ENCODE results near the gene SLC9C1. TPM values are rescaled to one million over a fixed set of nuclear protein-coding genes. Genes with fewer than 3 reads are reported as not detected.
"Not testable (repeated sequence)": the region's sequence is repeated elsewhere in the genome, so short reads cannot be mapped to it uniquely, and the experiment has no call there.

Gene SLC9C1
- total and polyA plus RNA-seq, 8 donors = 1.1 TPM; not detected in 7

DNA sequence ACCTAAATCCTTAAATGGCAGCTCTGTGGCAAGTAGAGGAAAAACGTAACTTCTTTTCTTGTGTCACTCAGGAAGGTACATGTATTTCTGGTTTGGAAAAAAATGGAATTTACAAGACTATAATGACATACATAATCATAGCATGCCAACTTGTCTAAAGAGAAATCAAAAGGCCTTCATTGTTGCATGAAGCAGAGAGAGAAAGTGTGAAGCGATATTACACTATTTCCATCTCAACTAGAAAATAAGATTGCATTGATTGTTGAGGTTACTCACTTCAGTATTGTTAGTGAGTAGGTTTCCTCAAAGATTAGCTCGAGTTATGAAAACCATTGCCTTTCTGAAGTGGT lies 93.7 kb downstream of the SLC9C1 start:
- Histone ChIP-seq H3K4me3 (no peak overlapping the region), H3K27me3 (no peaks in the 10 kb centered on the region), H3K4me1 (no peaks in the 10 kb centered on the region), H3K36me3 (peaks cover 0 to 9% (median 7%) of the 10 kb centered on the region in 4 donors), H3K9me3 (no peaks in the 10 kb centered on the region), H3K27ac (no peak overlapping the region)
- TF ChIP-seq CTCF (IDR thresholded peaks at IDR 0.05) (no peak), POLR2A (IDR thresholded peaks at IDR 0.05) (no peak), EP300 (IDR thresholded peaks at IDR 0.05) (no peak), POLR2AphosphoS5 (IDR thresholded peaks at IDR 0.05) (no peak)
- no peak for DNase-seq
- intact Hi-C loops (cut with DNase I; ENCODE audit: low total_unique reads) = no loop called here
- 84 to 93% (median 87%) methylated on average over 3 of the region's 3 CpGs for WGBS, 5 donors

GRCh38 chr3:112199622-112200316 lies 94.2 kb downstream of the SLC9C1 start:
- no peak for DNase-seq
- no peaks in the 10 kb centered on the region for H3K4me1 ChIP-seq
- 77 to 91% (median 84%) methylated on average over 5 of the region's 5 CpGs for WGBS, 5 donors
- no peak overlapping the region for H3K27ac ChIP-seq
- no peaks in the 10 kb centered on the region for H3K9me3 ChIP-seq
- H3K36me3 ChIP-seq = peaks cover 0 to 9% (median 7%) of the 10 kb centered on the region in 4 donors
- no peak for TF ChIP-seq CTCF (IDR thresholded peaks at IDR 0.05)
- H3K27me3 ChIP-seq = no peaks in the 10 kb centered on the region
- H3K4me3 ChIP-seq = no peak overlapping the region
- intact Hi-C loops (cut with DNase I; ENCODE audit: low total_unique reads) = no loop called here

DNA sequence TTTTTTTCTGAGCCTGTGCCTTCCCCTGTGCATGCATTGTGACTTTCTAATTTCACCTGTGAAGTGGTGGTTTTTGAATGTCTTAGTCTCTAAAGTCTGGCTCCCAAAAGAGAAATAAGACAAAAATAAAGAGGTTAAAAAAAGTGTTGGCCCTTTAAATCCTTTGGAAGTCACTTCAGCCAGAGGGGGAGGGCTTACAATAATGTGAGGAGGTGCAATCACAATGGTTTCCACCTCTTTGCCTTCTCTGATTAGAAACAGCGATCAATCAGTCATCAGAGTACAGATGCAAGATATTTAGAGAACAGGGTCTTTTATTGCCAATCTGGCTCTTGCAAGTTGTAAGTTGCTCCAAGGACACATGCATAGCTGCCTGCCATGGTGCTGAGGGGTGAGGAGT lies 96.9 kb downstream of the SLC9C1 start:
- intact Hi-C loops (cut with DNase I; ENCODE audit: low total_unique reads) = no loop called here
- TF ChIP-seq POLR2AphosphoS5 (IDR thresholded peaks at IDR 0.05) (no peak), EP300 (IDR thresholded peaks at IDR 0.05) (no peak), POLR2A (IDR thresholded peaks at IDR 0.05) (no peak), CTCF (IDR thresholded peaks at IDR 0.05) (no peak)
- 52 to 68% (median 61%) methylated on average over 1 of the region's 1 CpG for WGBS, 5 donors

DNA sequence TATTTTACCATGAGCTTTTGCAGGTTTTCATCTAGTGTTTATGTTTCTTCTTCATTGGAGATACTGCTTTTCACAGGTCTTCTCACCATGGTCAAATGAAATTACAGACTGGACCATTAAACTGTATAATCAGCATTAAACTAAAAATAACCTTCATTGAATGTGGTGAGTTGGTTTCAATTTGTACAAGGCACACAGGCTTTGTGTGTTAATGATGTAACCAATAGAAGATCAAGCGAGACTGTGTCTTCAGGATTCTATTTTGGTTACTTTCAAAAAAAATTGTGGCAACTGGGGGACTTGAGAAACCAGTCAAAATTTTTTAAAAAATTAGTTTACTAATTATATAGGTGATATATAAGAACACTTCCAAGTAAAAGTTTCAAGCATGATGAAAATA lies 106.7 kb downstream of the SLC9C1 start:
- DNase-seq = no peak
- Histone ChIP-seq H3K4me3 (no peak overlapping the region), H3K27me3 (peaks cover 0 to 5% (median 0%) of the 10 kb centered on the region in 3 donors), H3K36me3 (no peaks in the 10 kb centered on the region), H3K9me3 (peaks cover 0 to 1% (median 0%) of the 10 kb centered on the region in 4 donors), H3K27ac (no peak overlapping the region), H3K4me1 (no peaks in the 10 kb centered on the region)
- intact Hi-C loops (cut with DNase I; ENCODE audit: low total_unique reads) = no loop called here
- 82 to 93% (median 89%) methylated on average over 1 of the region's 1 CpG for WGBS, 5 donors
- TF ChIP-seq EP300 (IDR thresholded peaks at IDR 0.05) = no peak
- no peak for TF ChIP-seq POLR2A (IDR thresholded peaks at IDR 0.05)
- TF ChIP-seq POLR2AphosphoS5 (IDR thresholded peaks at IDR 0.05) = no peak
- TF ChIP-seq CTCF (IDR thresholded peaks at IDR 0.05) = no peak

More for the DNA sequence above, 96.9 kb downstream of the SLC9C1 start:
- no peaks in the 10 kb centered on the region for H3K27me3 ChIP-seq
- peaks cover 0 to 22% (median 7%) of the 10 kb centered on the region in 4 donors for H3K9me3 ChIP-seq
- no peak overlapping the region for H3K4me3 ChIP-seq
- no peaks in the 10 kb centered on the region for H3K4me1 ChIP-seq
- no peak for DNase-seq
- no peak overlapping the region for H3K27ac ChIP-seq
- peaks cover 0 to 9% (median 7%) of the 10 kb centered on the region in 4 donors for H3K36me3 ChIP-seq

GRCh38 chr3:112185423-112186035 lies 108.5 kb downstream of the SLC9C1 start:
- H3K36me3 ChIP-seq; H3K9me3 ChIP-seq; H3K27me3 ChIP-seq; H3K27ac ChIP-seq; H3K4me1 ChIP-seq; intact Hi-C loops (cut with DNase I; ENCODE audit: low total_unique reads): not testable (repeated sequence)
- WGBS, 5 donors = 1 to 22% (median 17%) methylated on average over 6 to 34 of the region's 42 CpGs
- peak overlapping the region in 1 of 4 donors; percentile 11 for H3K4me3 ChIP-seq
- peak in 1 of 2 donors; percentile 32 for DNase-seq

All from stomach (tissue), 9 donors.